GM12878 (cell line): ENCODE results near the gene KDSR. TPM values are rescaled to one million over a fixed set of nuclear protein-coding genes. Genes with fewer than 3 reads are reported as not detected.

Experiments
- ATAC-seq: fragments of 200-7000 bp; cut with Tn5 transposase; 3 replicates; pipeline ENCODE4 v1.9.1; 2020; ENCODE audit warnings: mild to moderate bottlenecking, moderate library complexity
- BruUV-seq: library from RNA; stranded (reverse); fragments of 400-500 nt; replicated peaks from 2 replicates; lab custom pipeline; 2021; lab: Mats Ljungman, UMichigan
- CTCF ChIA-PET: fragments of 300-600 bp; sonication (Branson Sonifier 250); formaldehyde crosslinking; extraction: SDS; loops from one replicate; lab custom pipeline; 2021; ENCODE audit warnings: inconsistent platforms; lab: Yijun Ruan, JAX
- POLR2A ChIA-PET: fragments of 350-600 bp; formaldehyde crosslinking; extraction: SDS; loops from one replicate; lab custom pipeline; 2021; ENCODE audit warnings: inconsistent platforms; lab: Charles Lee
- RAD21 ChIA-PET: fragments of 300-600 bp; sonication (Branson Sonifier 250); formaldehyde crosslinking; loops from one replicate; lab custom pipeline; 2023; ENCODE audit warnings: antibody characterized with exemption; ENCODE audit not compliant: unreplicated experiment; lab: Charles Lee
- SMC1A ChIA-PET: fragments of 300-600 bp; sonication (Branson Sonifier 250); formaldehyde crosslinking; loops from one replicate; lab custom pipeline; 2023; ENCODE audit not compliant: unreplicated experiment, uncharacterized antibody; lab: Charles Lee
- DNase-seq: peaks from one replicate; pipeline ENCODE4 v3.0.0-alpha.2; 2011; ENCODE audit warnings: low read depth, low spot score
- FAIRE-seq: peaks from 3 replicates; lab custom pipeline; 2011; peaks lifted over from hg19 to GRCh38; lab: Jason Lieb, UNC
- H2AFZ ChIP-seq: 2 replicates; pipeline ENCODE4 v1.6.0; 2011; ENCODE audit warnings: low read depth, low read length, control low read depth; ENCODE audit not compliant: control insufficient read depth
- H3K27ac ChIP-seq: 2 replicates; pipeline ENCODE4 v1.5.1; 2011; ENCODE audit warnings: control low read depth; ENCODE audit not compliant: control insufficient read depth, insufficient read depth
- H3K27me3 ChIP-seq, 2 experiments: replicated peaks in 1 of 2; 2 replicates each; pipeline versions ENCODE4 v1.6.0 to v1.6.1; 2011; ENCODE audit warnings: low read length in 1 of 2; ENCODE audit not compliant: control insufficient read depth in 2 of 2, insufficient read depth in 2 of 2
- H3K36me3 ChIP-seq, 2 experiments: 2 replicates each; pipeline ENCODE4 v1.5.1; 2011; ENCODE audit warnings: low read length in 1 of 2; ENCODE audit not compliant: control insufficient read depth in 2 of 2, insufficient read depth in 2 of 2
- H3K4me1 ChIP-seq: 2 replicates; pipeline ENCODE4 v1.6.1; 2011; ENCODE audit warnings: mild to moderate bottlenecking, low read length, moderate library complexity, mixed read lengths; ENCODE audit not compliant: control insufficient read depth, insufficient read depth
- H3K4me2 ChIP-seq: 2 replicates; pipeline ENCODE4 v1.6.0; 2011; ENCODE audit warnings: control low read depth; ENCODE audit not compliant: control insufficient read depth, insufficient read depth
- H3K4me3 ChIP-seq: fragments of 200-600 bp; sonication (generic); 2 replicates; pipeline ENCODE4 v1.5.1; 2016
- H3K79me2 ChIP-seq: 2 replicates; pipeline ENCODE4 v1.6.0; 2011; ENCODE audit warnings: low read length; ENCODE audit not compliant: control insufficient read depth, insufficient read depth
- H3K9ac ChIP-seq: 2 replicates; pipeline ENCODE4 v1.8.0; 2011; ENCODE audit warnings: low read length, control low read depth, mixed read lengths; ENCODE audit not compliant: control insufficient read depth, insufficient read depth
- H3K9me3 ChIP-seq: replicated peaks from 3 replicates; pipeline ENCODE4 v1.5.1; 2011; ENCODE audit warnings: mild to moderate bottlenecking, low read length; ENCODE audit not compliant: control insufficient read depth, insufficient read depth
- H4K20me1 ChIP-seq: 2 replicates; pipeline ENCODE4 v1.6.0; 2011; ENCODE audit not compliant: control insufficient read depth, insufficient read depth
- CREB1 ChIP-seq: IDR thresholded peaks from 2 replicates; pipeline ENCODE4 v1.6.1; 2012; ENCODE audit warnings: low read depth, mild to moderate bottlenecking, inconsistent platforms
- EP300 ChIP-seq, 2 experiments: fragments of 150-350 bp in 1 of 2; IDR thresholded peaks; 2 replicates each; pipeline ENCODE4 v1.6.1; 2011 to 2012; ENCODE audit warnings: low read depth in 2 of 2, low read length in 2 of 2, borderline replicate concordance in 1 of 2, improper control_type of control experiment in 1 of 2, inconsistent platforms in 1 of 2; ENCODE audit not compliant: control insufficient read depth in 1 of 2
- IRF4 ChIP-seq: IDR thresholded peaks from 2 replicates; pipeline ENCODE4 v1.6.1; 2011; ENCODE audit warnings: low read depth, low read length
- POU2F2 ChIP-seq: IDR thresholded peaks from 3 replicates; pipeline ENCODE4 v1.6.1; 2011; ENCODE audit warnings: low read depth, mild to moderate bottlenecking, low read length, borderline replicate concordance
- SPI1 ChIP-seq: IDR thresholded peaks from 2 replicates; pipeline ENCODE4 v1.6.1; 2011; ENCODE audit warnings: low read depth, mild to moderate bottlenecking, low read length, moderate library complexity, borderline replicate concordance; ENCODE audit not compliant: insufficient read depth
- WGBS: methylation state at CpG from one replicate; pipeline ENCODE4 v1.1.6; 2016; ENCODE audit warnings: low lambda C conversion rate; ENCODE audit not compliant: insufficient replicate concordance, insufficient coverage; ENCODE audit errors: missing lambda C conversion rate; 5-methylcytosine and 5-hydroxymethylcytosine counted together
- in situ Hi-C: fragments of 300-500 bp; cut with MboI; formaldehyde crosslinking; loops from 9 replicates; pipeline ENCODE4 v1.14.3; 2018; ENCODE audit warnings: mixed read lengths
- intact Hi-C: fragments of 100-400 bp; cut with micrococcal nuclease; formaldehyde crosslinking; loops from one replicate; pipeline ENCODE4 v1.14.2; 2022; ENCODE audit not compliant: unreplicated experiment
- polyA plus RNA-seq, 11 experiments: library from polyadenylated mRNA; depleted of rRNA in 4 of 11; unstranded in 6 of 11; stranded (reverse) in 5 of 11; fragments of >200 nt; fragmentation: Nextera tagmentation in 4 of 11; fragmentation: Illumina TruSeq in 1 of 11; extraction: Ambion mirVana in 4 of 11; extraction: Trizol in 1 of 11; gene quantifications; 1 replicate in 1 of 11; 2 replicates in 10 of 11; pipeline versions ENCODE4 v1.2.1 to v1.2.3, GENCODE V29; 2011 to 2016; ENCODE audit warnings: inconsistent platforms in 2 of 11, missing spikeins in 2 of 11, low read depth in 1 of 11
- total RNA-seq, 4 experiments: library from RNA; depleted of rRNA in 3 of 4; stranded (reverse); fragments of >200 nt in 3 of 4; fragmentation: Illumina TruSeq in 1 of 4; extraction: Trizol in 1 of 4; gene quantifications; 2 replicates each; pipeline versions ENCODE4 v1.2.1 to v1.2.3, GENCODE V29; 2013 to 2021
- TF ChIP-seq, protein P1 (sequence below): fragments of 450-650 bp; conservative IDR thresholded peaks from 2 replicates; pipeline ENCODE4 v1.6.1; 2017; ENCODE audit warnings: mild to moderate bottlenecking, moderate library complexity
- TF ChIP-seq, protein P2 (sequence below): fragments of 450-650 bp; IDR thresholded peaks from 2 replicates; pipeline ENCODE4 v1.6.1; 2014; ENCODE audit warnings: mild to moderate bottlenecking
- TF ChIP-seq, protein P3 (sequence below): IDR thresholded peaks from 2 replicates; pipeline ENCODE4 v1.6.1; 2012; ENCODE audit warnings: mild to moderate bottlenecking, low read depth, low read length

KDSR gene
- total and polyA plus RNA-seq, 10 of the 15 experiments (the other 5 are each of a cell fraction or from before 2014, with no cell fraction given), result 5.2 to 25.9 (median 14.3) TPM

DNA sequence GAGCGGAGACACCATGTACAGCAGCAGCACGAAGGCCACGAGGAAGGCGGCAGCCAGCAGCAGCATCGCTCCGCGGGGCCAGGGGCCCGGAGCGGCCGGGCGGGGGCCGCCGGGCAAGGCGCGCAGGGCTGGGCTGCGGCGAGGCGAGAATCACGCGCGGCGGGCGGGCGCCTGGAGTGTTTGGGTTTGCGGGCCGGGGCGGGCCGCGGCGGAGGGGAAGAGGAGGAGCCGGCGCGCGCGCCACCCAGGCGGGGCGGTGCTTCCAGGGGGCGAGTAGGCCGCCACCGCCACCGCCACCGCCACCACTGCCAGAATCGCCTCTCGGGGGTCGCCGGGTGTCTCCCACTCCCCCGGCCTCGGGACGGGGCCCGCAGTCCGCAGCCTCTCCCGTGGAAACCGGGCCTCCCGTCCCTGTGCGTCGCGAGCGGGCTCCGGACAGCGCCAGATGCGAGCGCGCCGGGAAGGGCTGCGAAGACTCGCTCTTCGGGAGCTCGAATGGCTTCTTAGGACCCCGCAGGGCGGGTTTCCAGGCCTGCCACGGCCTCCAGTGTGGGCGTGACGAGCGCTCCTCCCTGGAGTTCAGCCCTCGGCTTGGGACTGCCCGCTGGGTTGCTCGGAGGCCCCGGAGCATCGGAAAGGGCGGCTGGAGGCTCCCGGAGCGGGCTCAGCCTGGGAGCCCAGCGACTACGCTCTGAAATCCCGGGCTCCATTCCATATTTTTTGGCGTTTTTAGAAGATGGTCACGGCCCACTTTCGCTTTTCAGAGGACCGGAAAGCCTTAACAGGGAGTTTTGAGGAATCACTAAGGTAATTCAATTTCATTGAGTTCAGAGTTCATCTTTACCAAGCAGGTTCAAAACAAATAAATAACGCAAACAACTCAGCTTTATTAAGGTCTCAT lies at the start of gene KDSR (continued):
- TF ChIP-seq, protein P1, sequence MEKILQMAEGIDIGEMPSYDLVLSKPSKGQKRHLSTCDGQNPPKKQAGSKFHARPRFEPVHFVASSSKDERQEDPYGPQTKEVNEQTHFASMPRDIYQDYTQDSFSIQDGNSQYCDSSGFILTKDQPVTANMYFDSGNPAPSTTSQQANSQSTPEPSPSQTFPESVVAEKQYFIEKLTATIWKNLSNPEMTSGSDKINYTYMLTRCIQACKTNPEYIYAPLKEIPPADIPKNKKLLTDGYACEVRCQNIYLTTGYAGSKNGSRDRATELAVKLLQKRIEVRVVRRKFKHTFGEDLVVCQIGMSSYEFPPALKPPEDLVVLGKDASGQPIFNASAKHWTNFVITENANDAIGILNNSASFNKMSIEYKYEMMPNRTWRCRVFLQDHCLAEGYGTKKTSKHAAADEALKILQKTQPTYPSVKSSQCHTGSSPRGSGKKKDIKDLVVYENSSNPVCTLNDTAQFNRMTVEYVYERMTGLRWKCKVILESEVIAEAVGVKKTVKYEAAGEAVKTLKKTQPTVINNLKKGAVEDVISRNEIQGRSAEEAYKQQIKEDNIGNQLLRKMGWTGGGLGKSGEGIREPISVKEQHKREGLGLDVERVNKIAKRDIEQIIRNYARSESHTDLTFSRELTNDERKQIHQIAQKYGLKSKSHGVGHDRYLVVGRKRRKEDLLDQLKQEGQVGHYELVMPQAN, result peak; percentile 81; the same call in 1 of the 2 replicates
- no peak for TF ChIP-seq IRF4
- TF ChIP-seq, protein P2, sequence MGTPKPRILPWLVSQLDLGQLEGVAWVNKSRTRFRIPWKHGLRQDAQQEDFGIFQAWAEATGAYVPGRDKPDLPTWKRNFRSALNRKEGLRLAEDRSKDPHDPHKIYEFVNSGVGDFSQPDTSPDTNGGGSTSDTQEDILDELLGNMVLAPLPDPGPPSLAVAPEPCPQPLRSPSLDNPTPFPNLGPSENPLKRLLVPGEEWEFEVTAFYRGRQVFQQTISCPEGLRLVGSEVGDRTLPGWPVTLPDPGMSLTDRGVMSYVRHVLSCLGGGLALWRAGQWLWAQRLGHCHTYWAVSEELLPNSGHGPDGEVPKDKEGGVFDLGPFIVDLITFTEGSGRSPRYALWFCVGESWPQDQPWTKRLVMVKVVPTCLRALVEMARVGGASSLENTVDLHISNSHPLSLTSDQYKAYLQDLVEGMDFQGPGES, result no peak

GRCh38 chr18:63412953-63413352 lies 45.9 kb upstream of the KDSR start:
- peaks cover 17% of the 10 kb centered on the region for H3K79me2 ChIP-seq
- H2AFZ ChIP-seq, result no peak overlapping the region
- H3K27me3 ChIP-seq, result no peaks in the 10 kb centered on the region
- POLR2A ChIA-PET, result interaction anchor here (0.6 kb wide), 1 partner anchor 1216 kb away, joined by 3 read pairs; no protein-coding TSS in a partner anchor
- CTCF ChIA-PET, result no interaction called here
- SMC1A ChIA-PET, result no interaction called here
- no peak overlapping the region for H3K4me3 ChIP-seq
- H3K4me1 ChIP-seq, result no peaks in the 10 kb centered on the region
- DNase-seq (no peak), ATAC-seq (no peak), FAIRE-seq (no peak)
- 94% methylated on average over 4 of the region's 4 CpGs for WGBS
- H3K9me3 ChIP-seq, result no peaks in the 10 kb centered on the region; the same call in 2 of the 3 replicates
- RAD21 ChIA-PET, result no interaction called here
- H3K36me3 ChIP-seq, result peaks cover 6 to 25% of the 10 kb centered on the region in 2 experiments; a peak in 3 of 4 replicates
- H3K9ac ChIP-seq, result no peak overlapping the region
- peaks cover 2% of the 10 kb centered on the region; the same call in 1 of the 2 replicates for H4K20me1 ChIP-seq
- H3K4me2 ChIP-seq, result no peak overlapping the region
- BruUV-seq, result no TSS peak
- in situ Hi-C loops, result no loop called here
- intact Hi-C loops, result no loop called here
- H3K27ac ChIP-seq, result no peak overlapping the region
- TF ChIP-seq, protein P3, sequence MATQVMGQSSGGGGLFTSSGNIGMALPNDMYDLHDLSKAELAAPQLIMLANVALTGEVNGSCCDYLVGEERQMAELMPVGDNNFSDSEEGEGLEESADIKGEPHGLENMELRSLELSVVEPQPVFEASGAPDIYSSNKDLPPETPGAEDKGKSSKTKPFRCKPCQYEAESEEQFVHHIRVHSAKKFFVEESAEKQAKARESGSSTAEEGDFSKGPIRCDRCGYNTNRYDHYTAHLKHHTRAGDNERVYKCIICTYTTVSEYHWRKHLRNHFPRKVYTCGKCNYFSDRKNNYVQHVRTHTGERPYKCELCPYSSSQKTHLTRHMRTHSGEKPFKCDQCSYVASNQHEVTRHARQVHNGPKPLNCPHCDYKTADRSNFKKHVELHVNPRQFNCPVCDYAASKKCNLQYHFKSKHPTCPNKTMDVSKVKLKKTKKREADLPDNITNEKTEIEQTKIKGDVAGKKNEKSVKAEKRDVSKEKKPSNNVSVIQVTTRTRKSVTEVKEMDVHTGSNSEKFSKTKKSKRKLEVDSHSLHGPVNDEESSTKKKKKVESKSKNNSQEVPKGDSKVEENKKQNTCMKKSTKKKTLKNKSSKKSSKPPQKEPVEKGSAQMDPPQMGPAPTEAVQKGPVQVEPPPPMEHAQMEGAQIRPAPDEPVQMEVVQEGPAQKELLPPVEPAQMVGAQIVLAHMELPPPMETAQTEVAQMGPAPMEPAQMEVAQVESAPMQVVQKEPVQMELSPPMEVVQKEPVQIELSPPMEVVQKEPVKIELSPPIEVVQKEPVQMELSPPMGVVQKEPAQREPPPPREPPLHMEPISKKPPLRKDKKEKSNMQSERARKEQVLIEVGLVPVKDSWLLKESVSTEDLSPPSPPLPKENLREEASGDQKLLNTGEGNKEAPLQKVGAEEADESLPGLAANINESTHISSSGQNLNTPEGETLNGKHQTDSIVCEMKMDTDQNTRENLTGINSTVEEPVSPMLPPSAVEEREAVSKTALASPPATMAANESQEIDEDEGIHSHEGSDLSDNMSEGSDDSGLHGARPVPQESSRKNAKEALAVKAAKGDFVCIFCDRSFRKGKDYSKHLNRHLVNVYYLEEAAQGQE, result no peak
- TF ChIP-seq EP300 (IDR thresholded peaks at IDR 0.05; ENCODE audit: borderline replicate concordance in 1 of 2, control insufficient read depth in 1 of 2, low read depth in 2 of 2, low read length in 2 of 2) (no peak), CREB1 (no peak), POU2F2 (no peak), SPI1 (no peak)
- TF ChIP-seq, all 136 proteins: peak for 0
